PC-9 (cell line): ENCODE data around the gene TPD52L3. TPM values are rescaled to one million over a fixed set of nuclear protein-coding genes. Genes with fewer than 3 reads are reported as not detected.
A peak's percentile ranks its signal among the peaks of the same experiment; 100 is the strongest.

Source experiments
- BruUV-seq: library from RNA; stranded (reverse); fragments of 400-500 nt; replicated peaks from 2 replicates; lab custom pipeline; 2021; lab: Mats Ljungman, UMichigan
- CTCF ChIA-PET: fragments of 300-600 bp; sonication (Branson Sonifier 250); formaldehyde crosslinking; loops from one replicate; lab custom pipeline; 2022; ENCODE audit warnings: antibody characterized with exemption; lab: Charles Lee
- POLR2A ChIA-PET: fragments of 300-600 bp; sonication (Branson Sonifier 250); formaldehyde crosslinking; loops from one replicate; lab custom pipeline; 2022; ENCODE audit warnings: antibody characterized with exemption; ENCODE audit not compliant: unreplicated experiment; lab: Charles Lee
- DNase-seq, 2 experiments: peaks; one replicate each; pipeline versions ENCODE4 v3.0.0 to v3.0.0-alpha.2; 2015 to 2022; ENCODE audit warnings: mixed read lengths in 1 of 2
- H2AFZ ChIP-seq: fragments of 200-600 bp; sonication (generic); 2 replicates; pipeline ENCODE4 v1.8.1; 2017; ENCODE audit warnings: antibody characterized with exemption
- H3F3A ChIP-seq: fragments of 200-600 bp; sonication (generic); 2 replicates; pipeline ENCODE4 v1.8.1; 2017; ENCODE audit warnings: antibody characterized with exemption, mild to moderate bottlenecking, low read depth; ENCODE audit not compliant: insufficient read depth
- H3K27ac ChIP-seq: fragments of 200-600 bp; sonication (generic); 2 replicates; pipeline ENCODE4 v1.6.1; 2016; ENCODE audit warnings: mixed run types
- H3K27me3 ChIP-seq: fragments of 200-600 bp; sonication (generic); 2 replicates; pipeline ENCODE4 v1.6.1; 2016; ENCODE audit warnings: low read depth, mixed run types; ENCODE audit not compliant: insufficient read depth
- H3K36me3 ChIP-seq: fragments of 200-600 bp; sonication (generic); 2 replicates; pipeline ENCODE4 v1.6.1; 2016; ENCODE audit warnings: low read depth, mixed run types
- H3K4me1 ChIP-seq: fragments of 200-600 bp; sonication (generic); replicated peaks from 2 replicates; pipeline ENCODE4 v1.6.1; 2016; ENCODE audit warnings: mixed run types; ENCODE audit not compliant: insufficient read depth
- H3K4me2 ChIP-seq: fragments of 200-600 bp; sonication (generic); 2 replicates; pipeline ENCODE4 v1.6.1; 2017; ENCODE audit warnings: mixed run types
- H3K4me3 ChIP-seq: fragments of 200-600 bp; sonication (generic); 2 replicates; pipeline ENCODE4 v1.6.1; 2016; ENCODE audit warnings: mixed run types
- H3K79me2 ChIP-seq: fragments of 200-600 bp; sonication (generic); 2 replicates; pipeline ENCODE4 v1.6.1; 2017; ENCODE audit warnings: low read depth, mixed run types
- H3K9me2 ChIP-seq: fragments of 200-600 bp; sonication (generic); 2 replicates; pipeline ENCODE4 v1.8.1; 2017; ENCODE audit warnings: mild to moderate bottlenecking; ENCODE audit not compliant: insufficient read depth
- H3K9me3 ChIP-seq: fragments of 200-600 bp; sonication (generic); 2 replicates; pipeline ENCODE4 v1.8.1; 2016; ENCODE audit warnings: low read depth; ENCODE audit not compliant: insufficient read depth
- H4K20me1 ChIP-seq: fragments of 200-600 bp; sonication (generic); 2 replicates; pipeline ENCODE4 v1.8.1; 2017; ENCODE audit not compliant: insufficient read depth
- EZH2 ChIP-seq: fragments of 200-600 bp; sonication (generic); IDR thresholded peaks from 2 replicates; pipeline ENCODE4 v1.8.0; 2017; ENCODE audit warnings: antibody characterized with exemption, low read depth
- intact Hi-C: fragments of 100-400 bp; cut with micrococcal nuclease; formaldehyde crosslinking; loops from one replicate; pipeline ENCODE4 v1.10.0; 2022; ENCODE audit not compliant: unreplicated experiment
- total RNA-seq: library from RNA; stranded (reverse); gene quantifications from 2 replicates; pipeline ENCODE4 v1.2.3, GENCODE V29; 2021
- TF ChIP-seq, protein P1 (sequence below): fragments of 200-600 bp; sonication (generic); conservative IDR thresholded peaks from 2 replicates; pipeline ENCODE4 v1.6.1; 2017; ENCODE audit warnings: mixed run types, antibody characterized with exemption, mild to moderate bottlenecking, moderate library complexity

TPD52L3 gene
- total RNA-seq, 1 experiment from 2014 or later: not detected

DNA sequence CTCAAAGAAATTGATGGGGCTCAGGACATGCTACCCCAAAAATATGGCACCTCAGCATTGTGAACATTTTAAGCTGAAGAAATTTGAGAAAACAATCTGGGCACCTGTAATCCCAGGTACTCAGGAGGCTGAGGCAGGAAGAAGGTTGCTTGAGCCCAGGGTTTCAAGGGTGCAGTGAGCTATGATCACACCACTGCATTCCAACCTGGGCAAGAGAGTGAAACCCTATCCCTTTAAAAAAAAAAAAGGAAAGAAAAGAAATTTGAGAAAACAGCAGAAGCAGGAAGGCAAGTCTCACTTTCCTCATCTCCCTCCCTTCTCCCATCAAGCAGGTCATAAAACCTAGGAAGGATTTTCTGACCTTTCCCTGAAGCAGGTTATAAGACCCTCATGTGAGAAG is 23.6 kb downstream of the TPD52L3 start:
- TF ChIP-seq, protein P1, sequence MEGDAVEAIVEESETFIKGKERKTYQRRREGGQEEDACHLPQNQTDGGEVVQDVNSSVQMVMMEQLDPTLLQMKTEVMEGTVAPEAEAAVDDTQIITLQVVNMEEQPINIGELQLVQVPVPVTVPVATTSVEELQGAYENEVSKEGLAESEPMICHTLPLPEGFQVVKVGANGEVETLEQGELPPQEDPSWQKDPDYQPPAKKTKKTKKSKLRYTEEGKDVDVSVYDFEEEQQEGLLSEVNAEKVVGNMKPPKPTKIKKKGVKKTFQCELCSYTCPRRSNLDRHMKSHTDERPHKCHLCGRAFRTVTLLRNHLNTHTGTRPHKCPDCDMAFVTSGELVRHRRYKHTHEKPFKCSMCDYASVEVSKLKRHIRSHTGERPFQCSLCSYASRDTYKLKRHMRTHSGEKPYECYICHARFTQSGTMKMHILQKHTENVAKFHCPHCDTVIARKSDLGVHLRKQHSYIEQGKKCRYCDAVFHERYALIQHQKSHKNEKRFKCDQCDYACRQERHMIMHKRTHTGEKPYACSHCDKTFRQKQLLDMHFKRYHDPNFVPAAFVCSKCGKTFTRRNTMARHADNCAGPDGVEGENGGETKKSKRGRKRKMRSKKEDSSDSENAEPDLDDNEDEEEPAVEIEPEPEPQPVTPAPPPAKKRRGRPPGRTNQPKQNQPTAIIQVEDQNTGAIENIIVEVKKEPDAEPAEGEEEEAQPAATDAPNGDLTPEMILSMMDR: no peak
- no peak for TF ChIP-seq EZH2
- intact Hi-C loops: no loop called here

DNA sequence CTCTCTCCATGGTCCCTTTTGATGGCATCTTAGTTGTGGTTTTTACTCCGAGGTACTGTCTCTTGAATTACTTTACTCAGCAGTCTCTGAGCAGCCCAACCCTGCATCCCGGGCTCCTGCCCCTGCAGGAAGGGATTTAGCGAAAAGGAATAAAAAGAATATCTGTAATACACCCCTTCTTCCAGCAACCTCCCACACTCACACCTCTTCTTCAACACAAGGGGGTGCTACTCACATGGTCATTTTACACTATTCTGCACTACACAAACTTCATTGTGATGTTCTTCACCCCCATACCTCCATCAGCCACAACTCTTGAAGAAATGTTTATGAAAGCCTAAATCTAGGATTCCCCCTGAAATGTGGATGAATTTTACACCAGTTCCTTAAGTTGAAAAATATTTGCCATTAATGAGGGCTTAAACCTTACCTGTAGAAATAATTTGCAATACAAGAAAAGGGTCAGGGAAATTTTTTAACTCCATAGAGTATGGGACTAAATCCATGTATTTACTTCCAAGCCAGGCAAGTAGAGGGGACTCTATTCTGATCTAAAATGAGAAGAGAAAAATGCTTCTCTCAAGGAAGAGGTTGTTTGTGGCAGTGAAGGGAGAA is 26.0 kb downstream of the TPD52L3 start:
- intact Hi-C loops: loop anchor here (1.0 to 2.0 kb wide), 2 partner anchors 213 to 313 kb away; no protein-coding TSS in a partner anchor
- Histone ChIP-seq H3K4me1 (peaks cover 34% of the 10 kb centered on the region), H2AFZ (no peak overlapping the region), H3K9me3 (no peaks in the 10 kb centered on the region), H3K27ac (no peak overlapping the region), H4K20me1 (no peaks in the 10 kb centered on the region), H3K27me3 (no peaks in the 10 kb centered on the region), H3K9me2 (no peaks in the 10 kb centered on the region), H3K36me3 (no peaks in the 10 kb centered on the region), H3K79me2 (no peaks in the 10 kb centered on the region), H3K4me2 (no peak overlapping the region), H3K4me3 (no peak overlapping the region), H3F3A (peaks cover 6% of the 10 kb centered on the region; the same call in 1 of the 2 replicates)
- POLR2A ChIA-PET: interaction anchor here (0.6 kb wide), 1 partner anchor 402 kb away, joined by 6 read pairs; no protein-coding TSS in a partner anchor
- no peak for DNase-seq
- CTCF ChIA-PET: no interaction called here
- TF ChIP-seq EZH2: no peak
- TF ChIP-seq, protein P1: peak; percentile 73
- no TSS peak for BruUV-seq

More for the DNA sequence above, 23.6 kb downstream of the TPD52L3 start:
- no TSS peak for BruUV-seq
- no peaks in the 10 kb centered on the region for H3K79me2 ChIP-seq
- H2AFZ ChIP-seq: peak overlapping the region; percentile 60; the same call in 1 of the 2 replicates
- no peaks in the 10 kb centered on the region for H3K27me3 ChIP-seq
- H4K20me1 ChIP-seq: no peaks in the 10 kb centered on the region
- H3K4me3 ChIP-seq: no peak overlapping the region
- H3K27ac ChIP-seq: peak overlapping the region; percentile 11; the same call in 1 of the 2 replicates
- H3K36me3 ChIP-seq: no peaks in the 10 kb centered on the region
- peak in 1 of 2 experiments; percentile 2 for DNase-seq
- POLR2A ChIA-PET: interaction anchor here (0.6 kb wide), 1 partner anchor 217 kb away, joined by 8 read pairs; no protein-coding TSS in a partner anchor
- H3F3A ChIP-seq: peaks cover 6% of the 10 kb centered on the region; the same call in 1 of the 2 replicates
- H3K9me3 ChIP-seq: no peaks in the 10 kb centered on the region
- H3K9me2 ChIP-seq: no peaks in the 10 kb centered on the region
- H3K4me1 ChIP-seq: peaks cover 28% of the 10 kb centered on the region
- CTCF ChIA-PET: interaction anchor here (0.6 kb wide), 1 partner anchor 34 kb away, joined by 4 read pairs; no protein-coding TSS in a partner anchor
- peak overlapping the region; percentile 53 for H3K4me2 ChIP-seq

DNA sequence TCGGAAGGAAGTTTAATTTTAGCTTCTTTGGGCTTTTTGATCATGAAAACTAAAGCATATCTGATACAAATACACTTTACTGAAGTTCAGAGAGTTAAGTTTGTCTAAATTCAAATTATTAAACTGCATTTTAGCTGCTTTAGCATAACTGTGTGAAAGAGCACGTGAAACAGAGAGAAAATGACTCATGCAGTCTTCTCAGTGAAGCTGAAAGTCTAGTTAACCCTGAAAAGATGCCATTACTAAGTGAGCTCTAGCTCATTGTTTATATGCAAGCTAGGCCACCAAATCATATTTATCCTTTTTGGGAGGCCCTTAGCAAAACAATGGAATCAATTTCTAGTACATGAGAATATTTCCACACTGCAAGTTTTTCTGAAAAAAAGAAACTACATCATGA is 27.6 kb downstream of the TPD52L3 start:
- intact Hi-C loops: loop anchor here (2.0 kb wide), 1 partner anchor 211 kb away; no protein-coding TSS in a partner anchor

More for the DNA sequence above, 27.6 kb downstream of the TPD52L3 start:
- H3K9me2 ChIP-seq: no peaks in the 10 kb centered on the region
- peak in 1 of 2 experiments; percentile 47 for DNase-seq
- TF ChIP-seq, protein P1: no peak; the same call in 1 of the 2 replicates
- TF ChIP-seq EZH2: no peak
- ChIA-PET CTCF (interaction anchor here (0.7 kb wide), 2 partner anchors 137 to 148 kb away, joined by 4 to 6 read pairs; no protein-coding TSS in a partner anchor), POLR2A (interaction anchor here (0.7 kb wide), 1 partner anchor 244 kb away, joined by 11 read pairs; no protein-coding TSS in a partner anchor)
- H3K9me3 ChIP-seq: no peaks in the 10 kb centered on the region
- peak overlapping the region; percentile 50 for H3K4me2 ChIP-seq
- no peaks in the 10 kb centered on the region for H3K79me2 ChIP-seq
- H3K36me3 ChIP-seq: no peaks in the 10 kb centered on the region
- peak overlapping the region; percentile 0; the same call in 1 of the 2 replicates for H3K4me3 ChIP-seq
- no TSS peak for BruUV-seq
- peaks cover 6% of the 10 kb centered on the region; the same call in 1 of the 2 replicates for H3F3A ChIP-seq
- peak overlapping the region; percentile 59 for H3K27ac ChIP-seq
- peaks cover 34% of the 10 kb centered on the region for H3K4me1 ChIP-seq
- H2AFZ ChIP-seq: 0 out of 2 replicates have a peak overlapping the region, but pooled peaks have one; percentile 47
- no peaks in the 10 kb centered on the region for H3K27me3 ChIP-seq
- no peaks in the 10 kb centered on the region for H4K20me1 ChIP-seq
